SK-N-SH (cell line): ENCODE data around the gene RGS7. TPM values are rescaled to one million over a fixed set of nuclear protein-coding genes. Genes with fewer than 3 reads are reported as not detected.

ENCODE experiments used
- CTCF ChIA-PET: fragments of 300-600, 350-600 bp; formaldehyde crosslinking; extraction: SDS; loops from one replicate; lab custom pipeline; 2021; lab: Yijun Ruan, JAX
- POLR2A ChIA-PET: fragments of 350-600 bp; sonication (Branson Sonifier 250); formaldehyde crosslinking; extraction: SDS; loops from one replicate; lab custom pipeline; 2020; ENCODE audit warnings: antibody characterized with exemption, inconsistent platforms; lab: Yijun Ruan, JAX
- DNase-seq: peaks from one replicate; pipeline ENCODE4 v3.0.0; 2012
- H2AFZ ChIP-seq: fragments of 200-600 bp; sonication (generic); 2 replicates; pipeline ENCODE4 v1.8.1; 2016; ENCODE audit warnings: antibody characterized with exemption, mild to moderate bottlenecking, low read depth
- H3F3A ChIP-seq: fragments of 200-600 bp; sonication (generic); replicated peaks from 2 replicates; pipeline ENCODE3; 2016; ENCODE audit warnings: antibody characterized with exemption, mild to moderate bottlenecking; ENCODE audit not compliant: insufficient read depth
- H3K27ac ChIP-seq, 2 experiments: fragments of 200-500 bp in 1 of 2; fragments of 200-600 bp in 1 of 2; sonication (Bioruptor generic) in 1 of 2; sonication (generic), shearing (Covaris generic) in 1 of 2; 2 replicates each; pipeline versions ENCODE4 v1.5.1 to v1.6.1; 2014 to 2016; ENCODE audit warnings: low read depth in 2 of 2, inconsistent platforms in 1 of 2, low read length in 1 of 2, mild to moderate bottlenecking in 1 of 2, mixed read lengths in 1 of 2
- H3K27me3 ChIP-seq: fragments of 200-600 bp; sonication (generic), shearing (Covaris generic); 2 replicates; pipeline ENCODE4 v1.6.1; 2016; ENCODE audit warnings: mixed run types; ENCODE audit not compliant: insufficient read depth
- H3K36me3 ChIP-seq, 2 experiments: fragments of 200-500 bp in 1 of 2; fragments of 200-600 bp in 1 of 2; sonication (Bioruptor generic) in 1 of 2; sonication (generic) in 1 of 2; replicated peaks in 1 of 2; 2 replicates each; pipeline versions ENCODE3 to v1.5.1; 2014 to 2016; ENCODE audit warnings: low read length in 1 of 2, mild to moderate bottlenecking in 1 of 2; ENCODE audit not compliant: insufficient read depth in 2 of 2, control insufficient read depth in 1 of 2
- H3K4me1 ChIP-seq, 2 experiments: fragments of 200-500 bp in 1 of 2; fragments of 200-600 bp in 1 of 2; sonication (Bioruptor generic) in 1 of 2; sonication (generic), shearing (Covaris generic) in 1 of 2; 2 replicates each; pipeline versions ENCODE4 v1.5.1 to v1.6.1; 2014 to 2016; ENCODE audit warnings: low read depth in 1 of 2, low read length in 1 of 2, mixed run types in 1 of 2; ENCODE audit not compliant: insufficient read depth in 2 of 2, control insufficient read depth in 1 of 2
- H3K4me2 ChIP-seq: fragments of 200-600 bp; sonication (generic), shearing (Covaris generic); 2 replicates; pipeline ENCODE4 v1.6.1; 2017; ENCODE audit warnings: mixed run types
- H3K4me3 ChIP-seq, 2 experiments: fragments of 200-500 bp in 1 of 2; fragments of 200-600 bp in 1 of 2; sonication (Bioruptor generic) in 1 of 2; sonication (generic), shearing (Covaris generic) in 1 of 2; 2 replicates each; pipeline versions ENCODE4 v1.5.1 to v1.8.1; 2014 to 2016; ENCODE audit warnings: low read depth in 2 of 2, inconsistent platforms in 1 of 2, low read length in 1 of 2, mild to moderate bottlenecking in 1 of 2, mixed read lengths in 1 of 2, moderate library complexity in 1 of 2
- H3K79me2 ChIP-seq: fragments of 200-600 bp; sonication (generic); 2 replicates; pipeline ENCODE4 v1.8.1; 2017; ENCODE audit warnings: mild to moderate bottlenecking; ENCODE audit not compliant: insufficient read depth
- H3K9ac ChIP-seq: fragments of 200-600 bp; sonication (generic); 2 replicates; pipeline ENCODE4 v1.6.1; 2017; ENCODE audit warnings: mixed run types
- H3K9me2 ChIP-seq: fragments of 200-600 bp; sonication (generic); 2 replicates; pipeline ENCODE4 v1.6.1; 2017; ENCODE audit warnings: mixed run types
- H3K9me3 ChIP-seq: fragments of 200-600 bp; sonication (generic); 2 replicates; pipeline ENCODE4 v1.6.1; 2017; ENCODE audit warnings: mixed run types, mild to moderate bottlenecking, moderate library complexity
- H4K20me1 ChIP-seq: fragments of 200-600 bp; sonication (generic); 2 replicates; pipeline ENCODE4 v1.6.1; 2017; ENCODE audit warnings: mild to moderate bottlenecking, mixed run types; ENCODE audit not compliant: insufficient read depth
- CTCF ChIP-seq: fragments of 200-600 bp; sonication (generic); IDR thresholded peaks from 2 replicates; pipeline ENCODE4 v1.6.1; 2017; ENCODE audit warnings: antibody characterized with exemption, mild to moderate bottlenecking, moderate library complexity
- EP300 ChIP-seq, 2 experiments: IDR thresholded peaks; 2 replicates each; pipeline versions ENCODE4 v1.4.0 to v1.6.1; 2012; ENCODE audit warnings: borderline replicate concordance in 1 of 2, low read depth in 1 of 2, low read length in 1 of 2
- FOXM1 ChIP-seq: IDR thresholded peaks from 2 replicates; pipeline ENCODE4 v1.4.0; 2012; ENCODE audit warnings: low read depth, mild to moderate bottlenecking
- GATA2 ChIP-seq: sonication (generic); formaldehyde crosslinking; IDR thresholded peaks from 2 replicates; pipeline ENCODE4 v1.5.0; 2020; ENCODE audit warnings: mild to moderate bottlenecking, missing genetic modification reagents
- MEF2A ChIP-seq: IDR thresholded peaks from 2 replicates; pipeline ENCODE4 v1.4.0; 2012; ENCODE audit warnings: low read depth, borderline replicate concordance
- MXI1 ChIP-seq: IDR thresholded peaks from 2 replicates; pipeline ENCODE4 v1.6.1; 2012; ENCODE audit warnings: mild to moderate bottlenecking, low read depth, low read length, improper control_type of control experiment
- PBX3 ChIP-seq: IDR thresholded peaks from 2 replicates; pipeline ENCODE4; 2012
- RCOR1 ChIP-seq: fragments of 150-350 bp; IDR thresholded peaks from 2 replicates; pipeline ENCODE4 v1.6.1; 2017; ENCODE audit warnings: antibody characterized with exemption, low read length
- RFX5 ChIP-seq: IDR thresholded peaks from 2 replicates; pipeline ENCODE4 v1.6.1; 2012; ENCODE audit warnings: mild to moderate bottlenecking, improper control_type of control experiment, low read length
- TAF1 ChIP-seq: IDR thresholded peaks from 2 replicates; pipeline ENCODE4 v1.6.1; 2012; ENCODE audit warnings: low read depth, mild to moderate bottlenecking, low read length, moderate library complexity, borderline replicate concordance
- TCF12 ChIP-seq: IDR thresholded peaks from 2 replicates; pipeline ENCODE4 v1.4.0; 2012
- ZBTB33 ChIP-seq: IDR thresholded peaks from 2 replicates; pipeline ENCODE4 v1.4.0; 2012; ENCODE audit warnings: low read depth, borderline replicate concordance
- WGBS: methylation state at CpG from one replicate; pipeline ENCODE4 v1.1.6; 2017; ENCODE audit warnings: low lambda C conversion rate; 5-methylcytosine and 5-hydroxymethylcytosine counted together
- polyA plus RNA-seq, 3 experiments: library from polyadenylated mRNA; depleted of rRNA; stranded (reverse); fragments of >200 nt; gene quantifications; 2 replicates each; pipeline ENCODE4 v1.2.3, GENCODE V29; 2012
- TF ChIP-seq, protein P1 (sequence below): fragments of 150-350 bp; IDR thresholded peaks from 2 replicates; pipeline ENCODE4 v1.6.1; 2017; ENCODE audit warnings: antibody characterized with exemption, low read length, low read depth, borderline replicate concordance
- TF ChIP-seq, protein P2 (sequence below): IDR thresholded peaks from 2 replicates; pipeline ENCODE4 v1.6.1; 2012; ENCODE audit warnings: mild to moderate bottlenecking, low read depth, low read length, moderate library complexity
- TF ChIP-seq, protein P3 (sequence below): IDR thresholded peaks from 2 replicates; pipeline ENCODE4 v1.4.0; 2012; ENCODE audit warnings: low read depth, borderline replicate concordance

RGS7 gene
- polyA plus RNA-seq, 1 of the 3 experiments (the other 2 are of a cell fraction), result 0.36 TPM

DNA sequence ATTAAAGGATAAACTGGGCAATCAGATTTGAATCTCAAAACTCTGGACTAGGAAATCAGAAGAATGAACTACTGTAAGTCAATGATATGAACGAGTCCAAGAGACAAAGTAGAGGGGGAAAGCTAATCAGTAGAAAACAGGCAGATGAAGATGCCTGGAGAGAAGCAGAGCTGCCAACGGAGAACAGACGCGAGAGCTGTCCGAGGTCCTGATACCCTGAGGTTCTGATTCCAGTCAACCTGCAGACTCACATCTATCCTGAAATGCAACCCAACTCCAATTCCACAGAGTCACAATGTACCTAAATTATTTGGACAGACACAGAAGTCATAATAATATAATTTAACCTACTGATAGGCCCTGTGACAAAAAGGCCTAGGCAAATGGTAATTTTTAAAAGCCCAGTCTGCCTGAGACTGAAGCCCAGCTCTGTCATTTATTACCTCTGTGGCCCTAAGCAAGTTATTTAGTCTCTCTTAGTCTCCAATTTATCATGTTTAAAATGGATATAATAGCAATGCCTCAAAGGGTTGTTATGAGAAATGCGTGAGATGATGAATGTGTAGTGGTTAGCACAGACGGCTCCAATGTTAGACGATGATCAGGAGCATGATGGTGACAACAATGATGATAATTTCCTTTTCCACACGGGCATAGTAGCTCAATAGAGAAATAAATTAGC is 33.4 kb downstream of the RGS7 start:
- H3K9ac ChIP-seq, result no peak overlapping the region
- peak; percentile 21 for DNase-seq
- peaks cover 0 to 4% of the 10 kb centered on the region in 2 experiments; a peak in 2 of 4 replicates for H3K4me1 ChIP-seq
- no peaks in the 10 kb centered on the region for H3K27me3 ChIP-seq
- H3K9me3 ChIP-seq, result no peaks in the 10 kb centered on the region
- TF ChIP-seq RCOR1 (peak; percentile 51; the same call in 1 of the 2 replicates), FOXM1 (no peak), MXI1 (no peak), ZBTB33 (no peak)
- TF ChIP-seq, protein P1, sequence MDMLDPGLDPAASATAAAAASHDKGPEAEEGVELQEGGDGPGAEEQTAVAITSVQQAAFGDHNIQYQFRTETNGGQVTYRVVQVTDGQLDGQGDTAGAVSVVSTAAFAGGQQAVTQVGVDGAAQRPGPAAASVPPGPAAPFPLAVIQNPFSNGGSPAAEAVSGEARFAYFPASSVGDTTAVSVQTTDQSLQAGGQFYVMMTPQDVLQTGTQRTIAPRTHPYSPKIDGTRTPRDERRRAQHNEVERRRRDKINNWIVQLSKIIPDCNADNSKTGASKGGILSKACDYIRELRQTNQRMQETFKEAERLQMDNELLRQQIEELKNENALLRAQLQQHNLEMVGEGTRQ, result no peak
- TF ChIP-seq, protein P2, sequence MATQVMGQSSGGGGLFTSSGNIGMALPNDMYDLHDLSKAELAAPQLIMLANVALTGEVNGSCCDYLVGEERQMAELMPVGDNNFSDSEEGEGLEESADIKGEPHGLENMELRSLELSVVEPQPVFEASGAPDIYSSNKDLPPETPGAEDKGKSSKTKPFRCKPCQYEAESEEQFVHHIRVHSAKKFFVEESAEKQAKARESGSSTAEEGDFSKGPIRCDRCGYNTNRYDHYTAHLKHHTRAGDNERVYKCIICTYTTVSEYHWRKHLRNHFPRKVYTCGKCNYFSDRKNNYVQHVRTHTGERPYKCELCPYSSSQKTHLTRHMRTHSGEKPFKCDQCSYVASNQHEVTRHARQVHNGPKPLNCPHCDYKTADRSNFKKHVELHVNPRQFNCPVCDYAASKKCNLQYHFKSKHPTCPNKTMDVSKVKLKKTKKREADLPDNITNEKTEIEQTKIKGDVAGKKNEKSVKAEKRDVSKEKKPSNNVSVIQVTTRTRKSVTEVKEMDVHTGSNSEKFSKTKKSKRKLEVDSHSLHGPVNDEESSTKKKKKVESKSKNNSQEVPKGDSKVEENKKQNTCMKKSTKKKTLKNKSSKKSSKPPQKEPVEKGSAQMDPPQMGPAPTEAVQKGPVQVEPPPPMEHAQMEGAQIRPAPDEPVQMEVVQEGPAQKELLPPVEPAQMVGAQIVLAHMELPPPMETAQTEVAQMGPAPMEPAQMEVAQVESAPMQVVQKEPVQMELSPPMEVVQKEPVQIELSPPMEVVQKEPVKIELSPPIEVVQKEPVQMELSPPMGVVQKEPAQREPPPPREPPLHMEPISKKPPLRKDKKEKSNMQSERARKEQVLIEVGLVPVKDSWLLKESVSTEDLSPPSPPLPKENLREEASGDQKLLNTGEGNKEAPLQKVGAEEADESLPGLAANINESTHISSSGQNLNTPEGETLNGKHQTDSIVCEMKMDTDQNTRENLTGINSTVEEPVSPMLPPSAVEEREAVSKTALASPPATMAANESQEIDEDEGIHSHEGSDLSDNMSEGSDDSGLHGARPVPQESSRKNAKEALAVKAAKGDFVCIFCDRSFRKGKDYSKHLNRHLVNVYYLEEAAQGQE, result peak; percentile 91
- TF ChIP-seq, all 33 proteins: peak for 2
- ChIA-PET POLR2A (interaction anchor here (0.7 kb wide), 1 partner anchor 114 kb away, joined by 3 read pairs; no protein-coding TSS in a partner anchor), CTCF (no interaction called here)
- Histone ChIP-seq H3K4me2 (no peak overlapping the region), H3K27ac (peak overlapping the region in 1 of 2 experiments; percentile 90; a peak in 2 of 4 replicates), H3K36me3 (no peaks in the 10 kb centered on the region), H3K9me2 (no peaks in the 10 kb centered on the region), H3K79me2 (no peaks in the 10 kb centered on the region), H4K20me1 (no peaks in the 10 kb centered on the region), H3F3A (no peaks in the 10 kb centered on the region), H3K4me3 (no peak overlapping the region), H2AFZ (no peak overlapping the region)
- 52% methylated on average over 9 of the region's 9 CpGs for WGBS

- H3K4me1 ChIP-seq, result no peaks in the 10 kb centered on the region; a peak in 1 of 4 replicates
- no peak overlapping the region for H2AFZ ChIP-seq
- H3K9ac ChIP-seq, result no peak overlapping the region
- no peak overlapping the region for H3K27ac ChIP-seq
- H3F3A ChIP-seq, result no peaks in the 10 kb centered on the region
- no peak overlapping the region for H3K4me2 ChIP-seq
- no peaks in the 10 kb centered on the region for H3K79me2 ChIP-seq
- no peak overlapping the region for H3K4me3 ChIP-seq
- CTCF ChIA-PET, result no interaction called here
- no peaks in the 10 kb centered on the region for H3K27me3 ChIP-seq
- 53% methylated on average over 2 of the region's 2 CpGs for WGBS
- no peaks in the 10 kb centered on the region for H3K36me3 ChIP-seq
- POLR2A ChIA-PET, result no interaction called here
- H3K9me3 ChIP-seq, result no peaks in the 10 kb centered on the region
- no peaks in the 10 kb centered on the region for H4K20me1 ChIP-seq
- DNase-seq, result no peak
- H3K9me2 ChIP-seq, result no peaks in the 10 kb centered on the region
- TF ChIP-seq TCF12, result no peak
- TF ChIP-seq RFX5, result no peak
- TF ChIP-seq GATA2 (CRISPR knock-in tag), result no peak
- no peak for TF ChIP-seq CTCF
- TF ChIP-seq, protein P3, sequence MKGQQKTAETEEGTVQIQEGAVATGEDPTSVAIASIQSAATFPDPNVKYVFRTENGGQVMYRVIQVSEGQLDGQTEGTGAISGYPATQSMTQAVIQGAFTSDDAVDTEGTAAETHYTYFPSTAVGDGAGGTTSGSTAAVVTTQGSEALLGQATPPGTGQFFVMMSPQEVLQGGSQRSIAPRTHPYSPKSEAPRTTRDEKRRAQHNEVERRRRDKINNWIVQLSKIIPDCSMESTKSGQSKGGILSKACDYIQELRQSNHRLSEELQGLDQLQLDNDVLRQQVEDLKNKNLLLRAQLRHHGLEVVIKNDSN, result no peak
- TF ChIP-seq MEF2A, result no peak
- TF ChIP-seq EP300 (IDR thresholded peaks at IDR 0.05; ENCODE audit: borderline replicate concordance in 1 of 2, low read depth in 1 of 2, low read length in 1 of 2), result no peak
- TF ChIP-seq TAF1, result no peak
- TF ChIP-seq PBX3, result no peak
These were observed 39.3 kb downstream of the RGS7 start for GRCh38 chr1:241317676-241318075.
